OCI-LY1 (cell line): Measurements from ENCODE around the gene EXD3.

ENCODE experiments used
- H2AFZ ChIP-seq: fragments of 200-600 bp; sonication (generic), shearing (Covaris generic); 2 replicates; pipeline ENCODE4 v1.6.0; 2014; ENCODE audit warnings: antibody characterized with exemption, mild to moderate bottlenecking, low read length
- H3F3A ChIP-seq: fragments of 200-600 bp; sonication (generic), shearing (Covaris generic); 2 replicates; pipeline ENCODE4 v1.6.0; 2014; ENCODE audit warnings: mild to moderate bottlenecking, antibody characterized with exemption, low read length, moderate library complexity; ENCODE audit not compliant: insufficient read depth
- H3K27ac ChIP-seq: fragments of 200-600 bp; sonication (generic); 2 replicates; pipeline ENCODE4 v1.5.1; 2014; ENCODE audit warnings: low read length, mixed run types, mild to moderate bottlenecking, low read depth; ENCODE audit not compliant: poor library complexity, severe bottlenecking
- H3K27me3 ChIP-seq: fragments of 200-600 bp; sonication (generic); 2 replicates; pipeline ENCODE4 v1.6.0; 2014; ENCODE audit warnings: antibody characterized with exemption, mild to moderate bottlenecking, low read length, moderate library complexity; ENCODE audit not compliant: insufficient read depth
- H3K36me3 ChIP-seq: fragments of 200-600 bp; sonication (generic); 2 replicates; pipeline ENCODE4 v1.6.1; 2014; ENCODE audit warnings: mild to moderate bottlenecking, antibody characterized with exemption, low read length, moderate library complexity, mixed read lengths; ENCODE audit not compliant: insufficient read depth
- H3K4me1 ChIP-seq: fragments of 200-600 bp; sonication (generic); 2 replicates; pipeline ENCODE4 v1.5.1; 2014; ENCODE audit warnings: mild to moderate bottlenecking, low read length, moderate library complexity; ENCODE audit not compliant: insufficient read depth, severe bottlenecking
- H3K4me2 ChIP-seq: fragments of 200-600 bp; sonication (generic), shearing (Covaris generic); 2 replicates; pipeline ENCODE4 v1.6.1; 2014; ENCODE audit warnings: low read length
- H3K4me3 ChIP-seq: fragments of 200-600 bp; sonication (generic); 2 replicates; pipeline ENCODE4 v1.5.1; 2014; ENCODE audit warnings: low read length, low read depth, mild to moderate bottlenecking, mixed read lengths; ENCODE audit not compliant: poor library complexity, severe bottlenecking
- H3K79me2 ChIP-seq: fragments of 200-600 bp; shearing (Covaris generic); 2 replicates; pipeline ENCODE4 v1.6.1; 2016; ENCODE audit warnings: mixed run types, low read length, mixed read lengths; ENCODE audit not compliant: insufficient read depth
- H3K9ac ChIP-seq: fragments of 200-600 bp; sonication (generic), shearing (Covaris generic); 2 replicates; pipeline ENCODE4 v1.6.1; 2014; ENCODE audit warnings: mild to moderate bottlenecking, low read length, mixed read lengths
- H3K9me2 ChIP-seq: fragments of 200-600 bp; sonication (generic), shearing (Covaris generic); 2 replicates; pipeline ENCODE4 v1.6.1; 2014; ENCODE audit warnings: low read depth, mild to moderate bottlenecking, low read length, mixed read lengths
- H3K9me3 ChIP-seq: fragments of 200-600 bp; shearing (Covaris generic); 2 replicates; pipeline ENCODE4 v1.6.1; 2014; ENCODE audit warnings: low read length, mixed read lengths
- H4K20me1 ChIP-seq: fragments of 200-600 bp; sonication (generic), shearing (Covaris generic); 2 replicates; pipeline ENCODE4 v1.6.0; 2016; ENCODE audit warnings: mild to moderate bottlenecking, low read length; ENCODE audit not compliant: insufficient read depth
- EZH2 ChIP-seq: fragments of 200-600 bp; sonication (generic), shearing (Covaris generic); IDR thresholded peaks from 2 replicates; pipeline ENCODE4 v1.8.0; 2017; ENCODE audit warnings: borderline replicate concordance, mixed run types, mild to moderate bottlenecking, antibody characterized with exemption, low read length, moderate library complexity, mixed read lengths
- TF ChIP-seq, protein P1 (sequence below): fragments of 200-600 bp; sonication (generic), shearing (Covaris generic); IDR thresholded peaks from 2 replicates; pipeline ENCODE4 v1.5.1; 2017; ENCODE audit warnings: mild to moderate bottlenecking, antibody characterized with exemption, low read length, moderate library complexity, mixed read lengths

Gene EXD3

GRCh38 chr9:137461316-137461662 is 38.3 kb upstream of the EXD3 start:
- Histone ChIP-seq H3K27me3 (peaks cover 5% of the 10 kb centered on the region; the same call in 1 of the 2 replicates), H3K4me3 (peak overlapping the region; percentile 48), H3K4me2 (peak overlapping the region; percentile 61), H3K9ac (no peak overlapping the region), H3K9me2 (no peaks in the 10 kb centered on the region), H3K79me2 (no peaks in the 10 kb centered on the region), H3K36me3 (peaks cover 8% of the 10 kb centered on the region; the same call in 1 of the 2 replicates), H4K20me1 (no peaks in the 10 kb centered on the region), H3K9me3 (no peaks in the 10 kb centered on the region), H2AFZ (no peak overlapping the region), H3K4me1 (peaks cover 32% of the 10 kb centered on the region), H3K27ac (no peak overlapping the region), H3F3A (no peaks in the 10 kb centered on the region)
- TF ChIP-seq, protein P1, sequence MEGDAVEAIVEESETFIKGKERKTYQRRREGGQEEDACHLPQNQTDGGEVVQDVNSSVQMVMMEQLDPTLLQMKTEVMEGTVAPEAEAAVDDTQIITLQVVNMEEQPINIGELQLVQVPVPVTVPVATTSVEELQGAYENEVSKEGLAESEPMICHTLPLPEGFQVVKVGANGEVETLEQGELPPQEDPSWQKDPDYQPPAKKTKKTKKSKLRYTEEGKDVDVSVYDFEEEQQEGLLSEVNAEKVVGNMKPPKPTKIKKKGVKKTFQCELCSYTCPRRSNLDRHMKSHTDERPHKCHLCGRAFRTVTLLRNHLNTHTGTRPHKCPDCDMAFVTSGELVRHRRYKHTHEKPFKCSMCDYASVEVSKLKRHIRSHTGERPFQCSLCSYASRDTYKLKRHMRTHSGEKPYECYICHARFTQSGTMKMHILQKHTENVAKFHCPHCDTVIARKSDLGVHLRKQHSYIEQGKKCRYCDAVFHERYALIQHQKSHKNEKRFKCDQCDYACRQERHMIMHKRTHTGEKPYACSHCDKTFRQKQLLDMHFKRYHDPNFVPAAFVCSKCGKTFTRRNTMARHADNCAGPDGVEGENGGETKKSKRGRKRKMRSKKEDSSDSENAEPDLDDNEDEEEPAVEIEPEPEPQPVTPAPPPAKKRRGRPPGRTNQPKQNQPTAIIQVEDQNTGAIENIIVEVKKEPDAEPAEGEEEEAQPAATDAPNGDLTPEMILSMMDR, result no peak
- TF ChIP-seq EZH2, result no peak

GRCh38 chr9:137460363-137461315 is 37.7 kb upstream of the EXD3 start:
- Histone ChIP-seq H3K36me3 (peaks cover 10% of the 10 kb centered on the region; the same call in 1 of the 2 replicates), H2AFZ (no peak overlapping the region), H3K4me3 (no peak overlapping the region), H3F3A (no peaks in the 10 kb centered on the region), H3K4me2 (no peak overlapping the region), H3K9me2 (no peaks in the 10 kb centered on the region), H3K4me1 (peaks cover 36% of the 10 kb centered on the region), H3K27ac (no peak overlapping the region), H3K9ac (no peak overlapping the region), H4K20me1 (no peaks in the 10 kb centered on the region), H3K79me2 (no peaks in the 10 kb centered on the region), H3K27me3 (peaks cover 5% of the 10 kb centered on the region; the same call in 1 of the 2 replicates), H3K9me3 (no peaks in the 10 kb centered on the region)
- TF ChIP-seq EZH2, result no peak
- TF ChIP-seq, protein P1, result no peak

- Histone ChIP-seq H3K9me3 (no peaks in the 10 kb centered on the region), H2AFZ (peak overlapping the region; percentile 93; the same call in 1 of the 2 replicates), H3K9ac (peak overlapping the region; percentile 63), H3K79me2 (no peaks in the 10 kb centered on the region), H3K36me3 (peaks cover 14% of the 10 kb centered on the region; the same call in 1 of the 2 replicates), H3K9me2 (no peaks in the 10 kb centered on the region), H4K20me1 (no peaks in the 10 kb centered on the region), H3K27ac (peak overlapping the region; percentile 30), H3K4me1 (peaks cover 44% of the 10 kb centered on the region), H3K27me3 (peaks cover 5% of the 10 kb centered on the region; the same call in 1 of the 2 replicates), H3F3A (no peaks in the 10 kb centered on the region), H3K4me2 (peak overlapping the region; percentile 80), H3K4me3 (peak overlapping the region; percentile 55)
- TF ChIP-seq, protein P1, result no peak
- no peak for TF ChIP-seq EZH2
These were observed 36.8 kb upstream of the EXD3 start for GRCh38 chr9:137459601-137460362.
